Liver (tissue), 9 donors: ENCODE data around the gene THAP7. TPM values are rescaled to one million over a fixed set of nuclear protein-coding genes. Genes with fewer than 3 reads are reported as not detected.

ENCODE experiments used
- DNase-seq: peaks from one replicate; pipeline ENCODE4 v3.0.0-alpha.2; 2017; ENCODE audit warnings: low spot score
- H3K27ac ChIP-seq, 2 donors: one replicate each; pipeline ENCODE4 v1.7.0; 2013; ENCODE audit warnings: inconsistent platforms in 2 of 2, low read length in 2 of 2, control low read depth in 1 of 2, low read depth in 1 of 2, mild to moderate bottlenecking in 1 of 2
- H3K27me3 ChIP-seq, 4 donors: one replicate each; pipeline versions ENCODE4 v1.6.1 to v1.7.0; 2013; ENCODE audit warnings: low read length in 3 of 4, inconsistent platforms in 1 of 4, mild to moderate bottlenecking in 1 of 4, moderate library complexity in 1 of 4; ENCODE audit not compliant: control insufficient read depth in 4 of 4, insufficient read depth in 4 of 4
- H3K36me3 ChIP-seq, 4 donors: one replicate each; pipeline versions ENCODE4 v1.6.1 to v1.7.0; 2013; ENCODE audit warnings: low read length in 3 of 4, mild to moderate bottlenecking in 3 of 4, low read depth in 1 of 4, moderate library complexity in 1 of 4; ENCODE audit not compliant: control insufficient read depth in 4 of 4, insufficient read depth in 3 of 4
- H3K4me1 ChIP-seq, 4 donors: one replicate each; pipeline versions ENCODE4 v1.6.1 to v1.7.0; 2013; ENCODE audit warnings: low read length in 3 of 4, mild to moderate bottlenecking in 3 of 4, moderate library complexity in 1 of 4; ENCODE audit not compliant: control insufficient read depth in 4 of 4, insufficient read depth in 4 of 4
- H3K4me3 ChIP-seq, 3 donors: one replicate each; pipeline versions ENCODE4 v1.6.1 to v1.7.0; 2013; ENCODE audit warnings: low read length in 3 of 3, control low read depth in 1 of 3, low read depth in 1 of 3, mild to moderate bottlenecking in 1 of 3
- H3K9ac ChIP-seq, 2 donors: one replicate each; pipeline ENCODE4 v1.7.0; 2013; ENCODE audit warnings: low read length in 2 of 2, mild to moderate bottlenecking in 2 of 2, moderate library complexity in 2 of 2, control low read depth in 1 of 2, low read depth in 1 of 2
- H3K9me3 ChIP-seq, 4 donors: one replicate each; pipeline versions ENCODE4 v1.6.1 to v1.7.0; 2013; ENCODE audit warnings: low read length in 3 of 4; ENCODE audit not compliant: control insufficient read depth in 4 of 4
- EGR1 ChIP-seq, 2 donors: IDR thresholded peaks; 2 replicates each; pipeline ENCODE4 v1.6.1; 2016 to 2018; ENCODE audit warnings: antibody characterized with exemption in 2 of 2, low read depth in 2 of 2
- FOXA1 ChIP-seq: IDR thresholded peaks from 2 replicates; pipeline ENCODE4 v1.6.1; 2016; ENCODE audit warnings: antibody characterized with exemption
- FOXA2 ChIP-seq: IDR thresholded peaks from 2 replicates; pipeline ENCODE4 v1.6.1; 2016; ENCODE audit warnings: antibody characterized with exemption
- GABPA ChIP-seq, 2 donors: IDR thresholded peaks in 1 of 2; conservative IDR thresholded peaks in 1 of 2; 2 replicates each; pipeline ENCODE4 v1.6.1; 2016; ENCODE audit warnings: antibody characterized with exemption in 2 of 2, mild to moderate bottlenecking in 1 of 2, moderate library complexity in 1 of 2
- HNF4A ChIP-seq, 2 donors: conservative IDR thresholded peaks; 2 replicates each; pipeline ENCODE4 v1.6.1; 2016; ENCODE audit warnings: antibody characterized with exemption in 2 of 2, mild to moderate bottlenecking in 2 of 2
- HNF4G ChIP-seq: IDR thresholded peaks from 2 replicates; pipeline ENCODE4 v1.6.1; 2016; ENCODE audit warnings: antibody characterized with exemption
- JUND ChIP-seq, 2 donors: IDR thresholded peaks; 2 replicates each; pipeline ENCODE4 v1.6.1; 2016; ENCODE audit warnings: antibody characterized with exemption in 2 of 2
- NR2F2 ChIP-seq: IDR thresholded peaks from 2 replicates; pipeline ENCODE4 v1.6.1; 2016; ENCODE audit warnings: antibody characterized with exemption
- RAD21 ChIP-seq, 2 donors: IDR thresholded peaks; 2 replicates each; pipeline ENCODE4 v1.6.1; 2016; ENCODE audit warnings: antibody characterized with exemption in 2 of 2, mild to moderate bottlenecking in 2 of 2
- RXRA ChIP-seq, 2 donors: IDR thresholded peaks; 2 replicates each; pipeline ENCODE4 v1.6.1; 2017 to 2018; ENCODE audit warnings: antibody characterized with exemption in 2 of 2, mild to moderate bottlenecking in 1 of 2
- SP1 ChIP-seq: IDR thresholded peaks from 2 replicates; pipeline ENCODE4 v1.6.1; 2018; ENCODE audit warnings: antibody characterized with exemption, mild to moderate bottlenecking
- TAF1 ChIP-seq: conservative IDR thresholded peaks from 2 replicates; pipeline ENCODE4 v1.6.1; 2016; ENCODE audit warnings: antibody characterized with exemption, mild to moderate bottlenecking
- YY1 ChIP-seq: IDR thresholded peaks from 2 replicates; pipeline ENCODE4 v1.6.1; 2016; ENCODE audit warnings: antibody characterized with exemption, mild to moderate bottlenecking
- WGBS: extraction: QIAGEN DNeasy Blood & Tissue Kit; methylation state at CpG from one replicate; pipeline ENCODE4 v1.1.7; 2013; 5-methylcytosine and 5-hydroxymethylcytosine counted together
- polyA plus RNA-seq, 2 donors: library from polyadenylated mRNA; stranded (reverse) in 1 of 2; unstranded in 1 of 2; fragments of 200-250 nt in 1 of 2; fragments of >200 nt in 1 of 2; fragmentation: Nextera tagmentation in 1 of 2; extraction: Ambion mirVana in 1 of 2; gene quantifications; one replicate each; pipeline versions ENCODE4 v1.2.1 to v1.2.3, GENCODE V29; 2013 to 2015
- total RNA-seq, 2 donors: library from RNA; depleted of rRNA; stranded (reverse); fragments of >200 nt; gene quantifications; one replicate each; pipeline ENCODE4 v1.2.3, GENCODE V29; 2014
- TF ChIP-seq, protein P1 (sequence below): fragments of 150-350 bp; IDR thresholded peaks from 2 replicates; pipeline ENCODE4 v1.5.1; 2017; ENCODE audit warnings: improper control_type of control experiment, low read depth, low read length; ENCODE audit not compliant: missing input control
- TF ChIP-seq, protein P2 (sequence below): IDR thresholded peaks from 2 replicates; pipeline ENCODE4 v1.6.1; 2016; ENCODE audit warnings: antibody characterized with exemption, mild to moderate bottlenecking
- TF ChIP-seq, protein P3 (sequence below): IDR thresholded peaks from 2 replicates; pipeline ENCODE4 v1.6.1; 2016; ENCODE audit warnings: antibody characterized with exemption
- TF ChIP-seq, protein P4 (sequence below): IDR thresholded peaks from 2 replicates; pipeline ENCODE4 v1.6.1; 2016; ENCODE audit warnings: antibody characterized with exemption
- TF ChIP-seq, protein P5 (sequence below): IDR thresholded peaks from 2 replicates; pipeline ENCODE4 v1.6.1; 2016; ENCODE audit warnings: antibody characterized with exemption
- donor health status: healthy.
- donor health status: healthy.
- donor health status: healthy.
- donor health status: healthy.
- donor health status: healthy.

Gene THAP7
- total and polyA plus RNA-seq, 4 donors, result 10.4 to 21.9 (median 19.4) TPM

DNA sequence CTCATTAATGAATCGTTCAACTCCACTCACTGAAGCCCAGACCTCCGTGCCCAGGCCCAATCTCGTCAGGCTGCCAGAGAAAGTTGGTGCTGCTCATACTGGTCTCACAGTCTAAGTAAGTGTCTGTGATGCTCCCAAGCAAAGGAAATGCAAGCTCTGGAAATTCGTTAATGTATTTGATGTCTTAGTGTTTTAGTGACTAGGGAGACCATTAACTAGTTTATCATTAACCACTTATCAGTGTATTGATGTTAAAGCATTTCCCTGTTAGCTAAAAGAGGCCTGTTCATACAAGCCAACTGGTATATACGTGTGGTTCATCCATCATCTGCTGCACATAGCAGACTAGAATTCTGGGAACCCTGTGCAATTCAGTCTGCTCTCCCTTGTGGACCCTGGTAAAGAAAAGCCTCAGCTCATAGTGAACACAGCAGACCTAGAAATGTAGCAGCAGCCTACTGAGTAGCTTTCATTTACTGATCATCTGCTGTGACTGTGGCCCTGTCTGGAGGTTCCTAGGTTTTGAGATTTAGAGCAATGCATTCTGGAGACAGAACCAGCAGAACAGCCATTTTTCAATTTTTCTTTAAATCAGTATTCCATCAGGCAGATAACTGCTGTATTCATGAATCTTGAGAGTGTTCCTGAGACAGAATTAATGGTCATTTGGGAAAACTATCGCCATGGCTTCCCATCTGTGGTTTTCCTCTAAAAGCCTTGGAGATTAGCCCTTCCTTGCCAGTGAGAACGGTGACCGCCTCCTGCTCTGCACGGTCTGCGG is 50.6 kb downstream of the THAP7 start:
- H3K9ac ChIP-seq, result no peak overlapping the region
- 64% methylated on average over 10 of the region's 10 CpGs for WGBS
- peaks cover 23 to 76% (median 54%) of the 10 kb centered on the region in 4 donors for H3K4me1 ChIP-seq
- no peak overlapping the region for H3K4me3 ChIP-seq
- H3K9me3 ChIP-seq, result no peaks in the 10 kb centered on the region
- no peak for DNase-seq
- peaks cover 0 to 13% (median 6%) of the 10 kb centered on the region in 4 donors for H3K36me3 ChIP-seq
- H3K27ac ChIP-seq, result peak overlapping the region; percentile 67
- TF ChIP-seq, protein P1, sequence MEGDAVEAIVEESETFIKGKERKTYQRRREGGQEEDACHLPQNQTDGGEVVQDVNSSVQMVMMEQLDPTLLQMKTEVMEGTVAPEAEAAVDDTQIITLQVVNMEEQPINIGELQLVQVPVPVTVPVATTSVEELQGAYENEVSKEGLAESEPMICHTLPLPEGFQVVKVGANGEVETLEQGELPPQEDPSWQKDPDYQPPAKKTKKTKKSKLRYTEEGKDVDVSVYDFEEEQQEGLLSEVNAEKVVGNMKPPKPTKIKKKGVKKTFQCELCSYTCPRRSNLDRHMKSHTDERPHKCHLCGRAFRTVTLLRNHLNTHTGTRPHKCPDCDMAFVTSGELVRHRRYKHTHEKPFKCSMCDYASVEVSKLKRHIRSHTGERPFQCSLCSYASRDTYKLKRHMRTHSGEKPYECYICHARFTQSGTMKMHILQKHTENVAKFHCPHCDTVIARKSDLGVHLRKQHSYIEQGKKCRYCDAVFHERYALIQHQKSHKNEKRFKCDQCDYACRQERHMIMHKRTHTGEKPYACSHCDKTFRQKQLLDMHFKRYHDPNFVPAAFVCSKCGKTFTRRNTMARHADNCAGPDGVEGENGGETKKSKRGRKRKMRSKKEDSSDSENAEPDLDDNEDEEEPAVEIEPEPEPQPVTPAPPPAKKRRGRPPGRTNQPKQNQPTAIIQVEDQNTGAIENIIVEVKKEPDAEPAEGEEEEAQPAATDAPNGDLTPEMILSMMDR, result peak; percentile 1
- TF ChIP-seq NR2F2, result no peak
- TF ChIP-seq YY1, result peak; percentile 20
- peak in 1 of 2 donors; percentile 3 for TF ChIP-seq HNF4A (conservative IDR thresholded peaks at IDR 0.05)
- no peaks in the 10 kb centered on the region for H3K27me3 ChIP-seq

DNA sequence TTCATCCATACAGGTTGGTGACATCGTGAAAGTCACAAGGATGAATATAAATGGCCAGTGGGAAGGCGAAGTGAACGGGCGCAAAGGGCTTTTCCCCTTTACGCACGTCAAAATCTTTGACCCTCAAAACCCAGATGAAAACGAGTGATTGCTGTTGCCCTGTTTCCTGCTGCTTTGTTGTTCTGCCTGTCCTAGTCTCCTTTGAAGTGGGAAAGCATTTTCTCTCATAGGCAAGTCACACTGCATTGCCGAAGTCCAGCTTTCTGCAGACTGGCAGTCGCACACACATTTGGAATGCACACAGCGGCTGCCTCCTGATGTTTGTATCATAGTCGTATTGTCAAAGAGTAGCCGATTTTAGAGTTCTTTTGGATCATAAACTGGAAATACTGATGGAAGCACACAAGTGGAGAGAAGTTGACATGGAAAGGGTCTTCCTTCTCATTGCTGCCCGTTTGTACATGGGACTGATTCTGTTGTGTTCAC is 52.2 kb downstream of the THAP7 start:
- Histone ChIP-seq H3K9me3 (no peaks in the 10 kb centered on the region), H3K27me3 (no peaks in the 10 kb centered on the region), H3K4me3 (no peak overlapping the region), H3K27ac (no peak overlapping the region), H3K4me1 (peaks cover 24 to 79% (median 59%) of the 10 kb centered on the region in 4 donors), H3K9ac (no peak overlapping the region), H3K36me3 (peaks cover 0 to 13% (median 6%) of the 10 kb centered on the region in 4 donors)
- WGBS, result 84% methylated on average over 13 of the region's 13 CpGs
- TF ChIP-seq TAF1 (no peak), FOXA1 (no peak), RXRA (IDR thresholded peaks at IDR 0.05) (no peak), FOXA2 (no peak), JUND (IDR thresholded peaks at IDR 0.05) (no peak), EGR1 (IDR thresholded peaks at IDR 0.05; ENCODE audit: low read depth in 2 of 2) (no peak), GABPA (IDR thresholded peaks at IDR 0.05 in 1 of 2, conservative IDR thresholded peaks at IDR 0.05 in 1 of 2) (no peak), RAD21 (IDR thresholded peaks at IDR 0.05) (no peak), SP1 (no peak), HNF4G (no peak)
- TF ChIP-seq, protein P2, sequence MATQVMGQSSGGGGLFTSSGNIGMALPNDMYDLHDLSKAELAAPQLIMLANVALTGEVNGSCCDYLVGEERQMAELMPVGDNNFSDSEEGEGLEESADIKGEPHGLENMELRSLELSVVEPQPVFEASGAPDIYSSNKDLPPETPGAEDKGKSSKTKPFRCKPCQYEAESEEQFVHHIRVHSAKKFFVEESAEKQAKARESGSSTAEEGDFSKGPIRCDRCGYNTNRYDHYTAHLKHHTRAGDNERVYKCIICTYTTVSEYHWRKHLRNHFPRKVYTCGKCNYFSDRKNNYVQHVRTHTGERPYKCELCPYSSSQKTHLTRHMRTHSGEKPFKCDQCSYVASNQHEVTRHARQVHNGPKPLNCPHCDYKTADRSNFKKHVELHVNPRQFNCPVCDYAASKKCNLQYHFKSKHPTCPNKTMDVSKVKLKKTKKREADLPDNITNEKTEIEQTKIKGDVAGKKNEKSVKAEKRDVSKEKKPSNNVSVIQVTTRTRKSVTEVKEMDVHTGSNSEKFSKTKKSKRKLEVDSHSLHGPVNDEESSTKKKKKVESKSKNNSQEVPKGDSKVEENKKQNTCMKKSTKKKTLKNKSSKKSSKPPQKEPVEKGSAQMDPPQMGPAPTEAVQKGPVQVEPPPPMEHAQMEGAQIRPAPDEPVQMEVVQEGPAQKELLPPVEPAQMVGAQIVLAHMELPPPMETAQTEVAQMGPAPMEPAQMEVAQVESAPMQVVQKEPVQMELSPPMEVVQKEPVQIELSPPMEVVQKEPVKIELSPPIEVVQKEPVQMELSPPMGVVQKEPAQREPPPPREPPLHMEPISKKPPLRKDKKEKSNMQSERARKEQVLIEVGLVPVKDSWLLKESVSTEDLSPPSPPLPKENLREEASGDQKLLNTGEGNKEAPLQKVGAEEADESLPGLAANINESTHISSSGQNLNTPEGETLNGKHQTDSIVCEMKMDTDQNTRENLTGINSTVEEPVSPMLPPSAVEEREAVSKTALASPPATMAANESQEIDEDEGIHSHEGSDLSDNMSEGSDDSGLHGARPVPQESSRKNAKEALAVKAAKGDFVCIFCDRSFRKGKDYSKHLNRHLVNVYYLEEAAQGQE, result no peak
- TF ChIP-seq, protein P3, sequence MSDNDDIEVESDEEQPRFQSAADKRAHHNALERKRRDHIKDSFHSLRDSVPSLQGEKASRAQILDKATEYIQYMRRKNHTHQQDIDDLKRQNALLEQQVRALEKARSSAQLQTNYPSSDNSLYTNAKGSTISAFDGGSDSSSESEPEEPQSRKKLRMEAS, result no peak
- TF ChIP-seq, protein P4, sequence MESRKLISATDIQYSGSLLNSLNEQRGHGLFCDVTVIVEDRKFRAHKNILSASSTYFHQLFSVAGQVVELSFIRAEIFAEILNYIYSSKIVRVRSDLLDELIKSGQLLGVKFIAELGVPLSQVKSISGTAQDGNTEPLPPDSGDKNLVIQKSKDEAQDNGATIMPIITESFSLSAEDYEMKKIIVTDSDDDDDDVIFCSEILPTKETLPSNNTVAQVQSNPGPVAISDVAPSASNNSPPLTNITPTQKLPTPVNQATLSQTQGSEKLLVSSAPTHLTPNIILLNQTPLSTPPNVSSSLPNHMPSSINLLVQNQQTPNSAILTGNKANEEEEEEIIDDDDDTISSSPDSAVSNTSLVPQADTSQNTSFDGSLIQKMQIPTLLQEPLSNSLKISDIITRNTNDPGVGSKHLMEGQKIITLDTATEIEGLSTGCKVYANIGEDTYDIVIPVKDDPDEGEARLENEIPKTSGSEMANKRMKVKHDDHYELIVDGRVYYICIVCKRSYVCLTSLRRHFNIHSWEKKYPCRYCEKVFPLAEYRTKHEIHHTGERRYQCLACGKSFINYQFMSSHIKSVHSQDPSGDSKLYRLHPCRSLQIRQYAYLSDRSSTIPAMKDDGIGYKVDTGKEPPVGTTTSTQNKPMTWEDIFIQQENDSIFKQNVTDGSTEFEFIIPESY, result no peak
- TF ChIP-seq, protein P5, sequence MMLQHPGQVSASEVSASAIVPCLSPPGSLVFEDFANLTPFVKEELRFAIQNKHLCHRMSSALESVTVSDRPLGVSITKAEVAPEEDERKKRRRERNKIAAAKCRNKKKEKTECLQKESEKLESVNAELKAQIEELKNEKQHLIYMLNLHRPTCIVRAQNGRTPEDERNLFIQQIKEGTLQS, result no peak
- DNase-seq, result no peak
